ENCODE results near the gene RANBP10.

DNA sequence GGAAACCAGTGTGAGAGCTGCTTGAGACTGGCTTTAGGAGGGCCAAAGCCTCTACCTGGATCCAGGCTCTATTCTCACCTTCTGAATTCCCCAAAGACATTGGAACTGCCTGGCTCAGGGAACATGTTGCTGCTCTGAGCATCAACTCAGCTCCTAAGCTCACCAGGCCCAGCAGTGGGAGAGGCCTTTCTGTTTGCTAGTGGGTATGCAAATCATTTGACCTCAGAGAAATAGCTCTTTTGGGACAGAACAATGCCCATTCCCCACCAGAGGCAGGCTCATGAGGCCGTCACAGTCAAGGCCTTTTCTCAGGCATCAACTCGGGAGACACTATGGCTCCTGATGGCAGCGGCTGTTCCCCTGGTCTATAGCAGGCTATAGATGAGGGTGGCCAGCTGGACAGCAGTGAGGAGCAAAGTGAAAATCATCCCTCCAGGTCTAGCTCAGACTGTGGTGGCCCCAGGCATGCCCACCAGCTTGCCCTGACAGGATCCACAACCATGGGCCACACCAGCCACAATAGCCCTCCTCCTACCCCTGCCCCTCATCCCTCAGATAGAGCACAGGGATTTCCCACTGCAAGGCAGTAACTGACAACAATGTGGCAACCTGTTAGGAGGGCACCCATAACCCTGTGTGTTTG is 56.8 kb downstream of the RANBP10 start:
- TF ChIP-seq, protein P1, sequence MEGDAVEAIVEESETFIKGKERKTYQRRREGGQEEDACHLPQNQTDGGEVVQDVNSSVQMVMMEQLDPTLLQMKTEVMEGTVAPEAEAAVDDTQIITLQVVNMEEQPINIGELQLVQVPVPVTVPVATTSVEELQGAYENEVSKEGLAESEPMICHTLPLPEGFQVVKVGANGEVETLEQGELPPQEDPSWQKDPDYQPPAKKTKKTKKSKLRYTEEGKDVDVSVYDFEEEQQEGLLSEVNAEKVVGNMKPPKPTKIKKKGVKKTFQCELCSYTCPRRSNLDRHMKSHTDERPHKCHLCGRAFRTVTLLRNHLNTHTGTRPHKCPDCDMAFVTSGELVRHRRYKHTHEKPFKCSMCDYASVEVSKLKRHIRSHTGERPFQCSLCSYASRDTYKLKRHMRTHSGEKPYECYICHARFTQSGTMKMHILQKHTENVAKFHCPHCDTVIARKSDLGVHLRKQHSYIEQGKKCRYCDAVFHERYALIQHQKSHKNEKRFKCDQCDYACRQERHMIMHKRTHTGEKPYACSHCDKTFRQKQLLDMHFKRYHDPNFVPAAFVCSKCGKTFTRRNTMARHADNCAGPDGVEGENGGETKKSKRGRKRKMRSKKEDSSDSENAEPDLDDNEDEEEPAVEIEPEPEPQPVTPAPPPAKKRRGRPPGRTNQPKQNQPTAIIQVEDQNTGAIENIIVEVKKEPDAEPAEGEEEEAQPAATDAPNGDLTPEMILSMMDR (IDR thresholded peaks at IDR 0.05) = no peak
- no peak for TF ChIP-seq EZH2phosphoT487 (IDR thresholded peaks at IDR 0.05)
- no peak for TF ChIP-seq EZH2 (IDR thresholded peaks at IDR 0.05)
